Retinal pigment epithelial cell (primary cell): ENCODE measurements around the gene USP9Y.

Source experiments
- DNase-seq: peaks from one replicate; pipeline ENCODE4 v3.0.0-alpha.2; 2010; ENCODE audit warnings: low read depth
- H3K4me3 ChIP-seq: 2 replicates; pipeline ENCODE4 v1.5.1; 2011; ENCODE audit warnings: mild to moderate bottlenecking, low read length, control low read depth, moderate library complexity
- CTCF ChIP-seq: conservative IDR thresholded peaks from 2 replicates; pipeline ENCODE4 v1.5.1; 2011; ENCODE audit warnings: low read depth, low read length, control low read depth, inconsistent platforms

The USP9Y gene

GRCh38 chrY:12826791-12827190 is 125.8 kb downstream of the USP9Y start:
- no peak for TF ChIP-seq CTCF
- no peak overlapping the region for H3K4me3 ChIP-seq
- no peak for DNase-seq

- no peak overlapping the region for H3K4me3 ChIP-seq
- DNase-seq, result no peak
- no peak for TF ChIP-seq CTCF
Measured at GRCh38 chrY:12833284-12833683, 132.3 kb downstream of the USP9Y start.

GRCh38 chrY:12837550-12837949 is 136.5 kb downstream of the USP9Y start:
- no peak for TF ChIP-seq CTCF
- DNase-seq, result no peak
- H3K4me3 ChIP-seq, result no peak overlapping the region

- DNase-seq, result no peak
- no peak for TF ChIP-seq CTCF
- no peak overlapping the region for H3K4me3 ChIP-seq
Measured at GRCh38 chrY:12841368-12841767, 140.3 kb downstream of the USP9Y start.

GRCh38 chrY:12846793-12847192 is 145.8 kb downstream of the USP9Y start:
- no peak for DNase-seq
- no peak for TF ChIP-seq CTCF
- no peak overlapping the region for H3K4me3 ChIP-seq

GRCh38 chrY:12855791-12856275 is 154.8 kb downstream of the USP9Y start:
- no peak overlapping the region for H3K4me3 ChIP-seq
- TF ChIP-seq CTCF, result no peak
- DNase-seq, result no peak

- TF ChIP-seq CTCF, result no peak
- H3K4me3 ChIP-seq, result no peak overlapping the region
- DNase-seq, result no peak
Measured at GRCh38 chrY:12867960-12868359, 166.9 kb downstream of the USP9Y start.
